A549 treated with CpdA at 1 μM for 4 hours (cell line): ENCODE measurements around the gene MTFR1L. TPM values are rescaled to one million over a fixed set of nuclear protein-coding genes. Genes with fewer than 3 reads are reported as not detected.

Experiments
- total RNA-seq: library from RNA; stranded (reverse); fragments of 200-300 nt; extraction: Qiagen RNA extraction; gene quantifications from 5 replicates; pipeline ENCODE4 v1.2.3, GENCODE V29; 2022; ENCODE audit warnings: low read depth

MTFR1L gene
- total RNA-seq, result 21.7 to 26.1 TPM (median 23.9 TPM) in 5 replicates

DNA sequence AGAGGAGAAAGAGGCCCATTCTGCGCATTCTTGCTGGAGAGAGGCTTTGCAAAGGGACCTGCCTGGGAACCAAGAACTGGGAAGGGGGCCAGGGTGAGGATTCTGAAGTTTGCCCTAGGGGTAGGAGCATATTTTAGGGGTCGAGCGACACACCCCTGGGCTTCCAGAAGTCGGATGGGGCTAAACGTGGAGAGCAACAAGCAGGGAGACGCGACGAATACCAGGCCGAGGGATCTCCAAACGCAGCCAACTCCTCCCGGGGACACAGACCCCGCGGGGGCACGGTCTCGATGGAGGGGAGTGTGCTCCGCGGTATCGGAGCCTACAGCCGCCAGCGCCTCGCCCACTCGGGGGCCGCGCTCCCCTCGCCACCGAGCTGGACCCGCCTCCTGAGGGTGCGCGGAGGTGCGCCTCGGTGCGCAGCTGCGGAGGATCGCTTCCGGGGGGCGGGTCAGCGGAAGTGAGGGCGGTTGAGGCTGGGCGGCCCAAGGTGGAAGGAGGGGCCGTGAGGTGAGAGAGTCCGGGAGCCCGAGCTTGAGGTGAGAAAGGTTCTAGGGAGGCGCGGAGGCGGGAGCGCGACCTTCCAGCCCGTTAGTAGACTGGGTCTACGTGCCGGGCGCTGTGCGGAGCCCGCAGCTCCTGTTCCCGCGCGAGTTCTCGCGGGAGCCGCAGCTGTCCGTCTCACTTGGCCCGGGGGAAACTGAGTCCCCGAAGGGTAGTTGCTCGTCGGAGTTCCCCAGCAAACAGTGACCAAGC, at the start of gene MTFR1L:
Gene MTFR1L, plus strand, starts transcription at position 464 of the 756 bp plus-strand sequence. CDS start 3,151 bp downstream, outside the sequence.

DNA sequence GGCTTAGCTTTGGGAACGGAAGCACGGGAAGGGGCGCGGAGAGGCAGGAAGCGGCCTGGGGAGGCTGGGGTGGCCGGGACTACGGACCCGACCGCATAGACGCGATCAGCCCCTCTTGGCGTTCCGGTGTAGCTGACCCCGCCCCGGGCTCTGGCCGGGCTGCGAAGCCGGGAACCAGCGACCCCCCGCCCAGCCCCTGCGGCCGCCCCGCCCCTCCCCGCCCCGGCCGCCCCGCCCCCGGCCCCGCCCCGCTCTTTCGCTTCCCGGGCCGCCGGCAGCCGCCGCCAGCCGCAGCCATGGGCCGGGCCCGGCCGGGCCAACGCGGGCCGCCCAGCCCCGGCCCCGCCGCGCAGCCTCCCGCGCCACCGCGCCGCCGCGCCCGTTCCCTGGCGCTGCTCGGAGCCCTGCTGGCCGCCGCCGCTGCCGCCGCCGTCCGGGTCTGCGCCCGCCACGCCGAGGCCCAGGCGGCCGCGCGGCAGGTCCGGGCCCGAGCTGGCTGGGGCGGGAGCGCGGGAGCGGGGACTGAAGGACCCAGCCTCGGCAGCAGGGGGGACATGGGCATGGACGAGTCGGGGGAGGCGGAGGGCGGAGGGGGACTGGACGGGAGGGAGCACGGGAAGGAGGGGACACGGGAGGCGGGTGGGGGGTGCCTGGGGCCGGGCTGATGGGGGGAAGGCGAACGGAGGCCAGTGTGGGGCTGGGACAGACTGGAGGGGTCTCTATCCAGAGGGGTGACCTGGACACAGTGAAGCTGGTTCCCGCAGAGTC, 19.6 kb upstream of the MTFR1L start, which contains the start of gene SELENON:
Gene SELENON, plus strand, starts transcription at position 259 of the 768 bp plus-strand sequence. Its CDS starts 38 bp downstream, at position 297.

DNA sequence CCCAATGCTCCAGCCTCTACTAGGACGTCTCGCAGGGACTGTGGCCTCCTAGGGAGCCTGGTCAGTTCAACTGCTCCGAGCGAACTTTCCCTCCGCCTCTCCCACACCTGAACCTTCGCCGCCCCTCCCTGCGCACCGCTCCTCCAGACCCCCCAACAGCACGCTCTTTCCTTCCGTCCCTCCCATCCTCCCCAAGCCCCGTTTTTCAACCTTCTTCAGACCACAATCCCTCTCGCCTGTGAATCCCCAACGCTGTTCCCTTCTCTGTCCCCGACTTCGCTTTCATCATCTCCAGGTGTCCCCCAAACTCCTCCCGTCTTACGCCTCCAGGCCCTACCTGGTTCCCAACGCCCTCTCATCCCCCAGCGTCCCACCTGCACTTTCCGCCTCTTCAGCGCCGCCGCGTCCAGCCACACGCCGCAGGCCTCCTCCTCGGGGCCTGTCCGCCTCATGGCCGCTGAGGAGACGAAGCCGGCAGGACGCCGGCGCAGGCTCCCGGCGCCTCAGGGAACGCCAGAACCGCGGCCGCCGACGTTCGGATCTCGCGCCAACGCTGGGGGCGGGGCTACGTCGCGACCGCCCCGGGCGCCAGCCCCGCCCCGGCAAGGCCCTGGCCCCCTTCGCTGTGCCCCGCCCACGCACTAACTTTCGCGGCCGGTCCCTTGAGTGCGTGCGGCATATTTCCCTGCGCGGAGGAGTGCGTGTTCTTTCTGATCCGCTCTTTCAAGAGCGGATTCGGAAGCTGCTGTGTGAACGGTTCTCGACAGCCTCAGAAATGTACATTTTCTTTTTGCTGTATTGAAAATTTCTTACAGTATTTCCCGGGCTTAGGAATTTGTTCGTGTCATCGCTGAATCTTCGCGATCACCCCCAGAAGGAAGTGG, 39.4 kb downstream of the MTFR1L start, which contains the start of gene AUNIP:
Gene AUNIP, minus strand, starts transcription at position 552 of the 884 bp plus-strand sequence. Its CDS starts 100 bp downstream, at position 452.

DNA sequence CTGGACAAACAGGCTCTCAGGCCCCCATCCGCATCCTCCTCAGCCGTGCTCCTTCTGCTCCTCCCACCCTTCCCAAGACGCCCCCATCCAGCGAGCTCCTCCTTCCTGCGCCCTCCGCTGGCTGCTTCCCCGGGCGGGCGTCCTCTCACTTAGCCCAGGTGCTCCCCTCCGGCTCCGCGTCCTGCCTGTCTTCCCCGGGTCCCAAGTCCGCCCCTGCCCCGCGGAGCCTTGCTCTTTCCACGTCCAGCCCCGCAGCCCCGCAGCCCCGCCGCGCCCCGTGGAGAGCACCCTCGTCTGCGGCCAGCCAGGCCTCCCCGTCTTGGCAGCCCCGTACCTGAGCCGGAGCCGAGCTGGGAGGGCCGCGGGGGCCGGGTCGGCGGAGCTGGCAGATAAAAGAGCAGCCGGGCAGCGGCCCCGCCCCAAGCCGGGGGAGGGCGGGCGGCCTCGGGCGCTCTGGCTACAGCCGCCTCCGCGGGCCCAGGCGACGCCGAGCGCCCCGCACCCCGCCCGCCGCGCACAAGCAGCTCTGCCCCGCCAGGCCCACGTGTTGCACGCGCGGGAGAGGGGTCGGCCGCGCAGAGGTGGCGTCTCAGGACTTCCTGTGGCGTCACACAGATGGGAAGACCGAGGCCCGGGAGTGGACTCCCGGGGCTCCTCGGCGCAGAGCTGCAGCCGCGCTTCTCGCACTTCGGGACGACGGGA, 55.6 kb downstream of the MTFR1L start, which contains the start of gene PAQR7:
Gene PAQR7, minus strand, starts transcription at position 555 of the 702 bp plus-strand sequence. CDS start 11,869 bp downstream, outside the sequence.

Other genes starting within 250 kb of the MTFR1L start
- 0.18 to 0.35 TPM (median 0.19 TPM) in 5 replicates for gene MAN1C1, start 203.2 kb upstream of the MTFR1L start, total RNA-seq
- gene SELENON, start 19.8 kb upstream of the MTFR1L start, total RNA-seq, result 52.5 to 65.0 TPM (median 56.7 TPM) in 5 replicates
- gene AUNIP, start 39.5 kb downstream of the MTFR1L start, total RNA-seq, result 5.4 to 6.2 TPM (median 6.1 TPM) in 5 replicates
- gene PAQR7, start 55.8 kb downstream of the MTFR1L start, total RNA-seq, result 2.6 to 4.0 TPM (median 3.3 TPM) in 5 replicates
- 183 to 215 TPM (median 203 TPM) in 5 replicates for gene STMN1, start 86.5 kb downstream of the MTFR1L start, total RNA-seq
- gene PAFAH2, start 178.1 kb downstream of the MTFR1L start, total RNA-seq, result 6.9 to 9.1 TPM (median 7.8 TPM) in 5 replicates
- not detected in 5 replicates for gene EXTL1, start 201.8 kb downstream of the MTFR1L start, total RNA-seq
- 0.03 to 0.17 TPM (median 0.04 TPM) in 4 of 5 replicates, not detected in the other for gene SLC30A2, start 226.2 kb downstream of the MTFR1L start, total RNA-seq
- gene TRIM63, start 247.7 kb downstream of the MTFR1L start, total RNA-seq, result 0.03 TPM in 1 of 5 replicates, not detected in the others